Ascending aorta (tissue), 2 donors: ENCODE measurements around the gene KIF1A. TPM values are rescaled to one million over a fixed set of nuclear protein-coding genes. Genes with fewer than 3 reads are reported as not detected.
A peak's percentile ranks its signal among the peaks of the same experiment; 100 is the strongest.
"Not testable (repeated sequence)": the region's sequence is repeated elsewhere in the genome, so short reads cannot be mapped to it uniquely, and the experiment has no call there.

Source experiments
- DNase-seq, 2 donors: peaks; one replicate each; pipeline ENCODE4 v3.0.0-alpha.2; 2019; ENCODE audit warnings: low spot score in 2 of 2
- H3K27ac ChIP-seq, 2 donors: fragments of 200-600 bp; sonication (generic); one replicate each; pipeline ENCODE4 v1.5.1; 2016 to 2017; ENCODE audit warnings: mild to moderate bottlenecking in 1 of 2
- H3K27me3 ChIP-seq: fragments of 200-600 bp; sonication (generic); one replicate; pipeline ENCODE4 v1.5.1; 2017
- H3K36me3 ChIP-seq, 2 donors: fragments of 200-600 bp; sonication (generic); one replicate each; pipeline ENCODE4 v1.5.1; 2016
- H3K4me1 ChIP-seq, 2 donors: fragments of 200-600 bp; sonication (generic); one replicate each; pipeline ENCODE4 v1.5.1; 2016 to 2017; ENCODE audit warnings: mild to moderate bottlenecking in 1 of 2
- H3K4me3 ChIP-seq, 2 donors: fragments of 200-600 bp; sonication (generic); one replicate each; pipeline ENCODE4 v1.5.1; 2016 to 2017; ENCODE audit warnings: mild to moderate bottlenecking in 1 of 2
- H3K9me3 ChIP-seq, 2 donors: fragments of 200-600 bp; sonication (generic); one replicate each; pipeline ENCODE4 v1.5.1; 2016
- CTCF ChIP-seq, 3 experiments: fragments of 200-600 bp in 2 of 3; fragments of 450-650 bp in 1 of 3; sonication (generic) in 2 of 3; IDR thresholded peaks; one replicate each; pipeline ENCODE4 v1.5.1; 2016 to 2019; ENCODE audit warnings: antibody characterized with exemption in 3 of 3, mild to moderate bottlenecking in 1 of 3, moderate library complexity in 1 of 3
- intact Hi-C: fragments of 100-400 bp; cut with DNase I; formaldehyde crosslinking; loops from one replicate; pipeline ENCODE4 v1.15.1; 2023
- total RNA-seq: library from RNA; depleted of rRNA; stranded (reverse); fragments of >200 nt; gene quantifications from one replicate; pipeline ENCODE4 v1.1.0, GENCODE V29; 2016

Gene KIF1A
- total RNA-seq, 1 donor from 2014 or later = 0.11 TPM

GRCh38 chr2:240848900-240849680, 29.1 kb upstream of the KIF1A start:
- H3K4me3 ChIP-seq = no peak overlapping the region
- TF ChIP-seq CTCF (IDR thresholded peaks at IDR 0.05) = no peak
- DNase-seq = no peak
- H3K27me3 ChIP-seq = no peaks in the 10 kb centered on the region
- H3K27ac ChIP-seq = no peak overlapping the region
- no peaks in the 10 kb centered on the region for H3K36me3 ChIP-seq
- intact Hi-C loops = no loop called here
- H3K4me1 ChIP-seq = no peaks in the 10 kb centered on the region
- H3K9me3 ChIP-seq = no peaks in the 10 kb centered on the region

DNA sequence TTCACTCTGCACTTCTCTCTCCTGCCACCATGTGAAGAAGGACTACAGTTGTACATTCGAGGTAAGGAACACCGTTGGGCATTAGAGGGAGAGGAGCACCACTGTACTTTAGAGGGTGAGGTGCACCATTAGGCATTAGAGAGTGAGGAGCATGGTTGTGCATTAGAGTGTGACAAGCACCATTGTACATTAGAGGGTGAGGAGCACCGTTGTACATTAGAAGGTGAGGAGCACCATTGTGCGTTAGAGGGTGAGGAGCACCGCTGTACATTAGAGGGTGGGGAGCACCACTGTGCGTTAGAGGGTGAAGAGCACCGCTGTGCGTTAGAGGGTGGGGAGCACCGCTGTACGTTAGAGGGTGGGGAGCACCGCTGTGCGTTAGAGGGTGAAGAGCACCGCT, 27.8 kb upstream of the KIF1A start:
- Histone ChIP-seq H3K4me3 (no peak overlapping the region), H3K9me3 (no peaks in the 10 kb centered on the region), H3K36me3 (no peaks in the 10 kb centered on the region), H3K4me1 (no peaks in the 10 kb centered on the region), H3K27ac (no peak overlapping the region), H3K27me3 (no peaks in the 10 kb centered on the region)
- intact Hi-C loops = no loop called here
- no peak for DNase-seq
- TF ChIP-seq CTCF (IDR thresholded peaks at IDR 0.05) = no peak

- H3K27me3 ChIP-seq = no peaks in the 10 kb centered on the region
- DNase-seq = no peak
- intact Hi-C loops = no loop called here
- H3K9me3 ChIP-seq = no peaks in the 10 kb centered on the region
- no peaks in the 10 kb centered on the region for H3K36me3 ChIP-seq
- no peak for TF ChIP-seq CTCF (IDR thresholded peaks at IDR 0.05)
- H3K4me1 ChIP-seq = no peaks in the 10 kb centered on the region
- no peak overlapping the region for H3K27ac ChIP-seq
- H3K4me3 ChIP-seq = no peak overlapping the region
These were observed 27.0 kb upstream of the KIF1A start for GRCh38 chr2:240846873-240847595.

GRCh38 chr2:240846309-240846708, 26.3 kb upstream of the KIF1A start:
- intact Hi-C loops, H3K36me3 ChIP-seq: not testable (repeated sequence)

GRCh38 chr2:240840435-240841060, 20.5 kb upstream of the KIF1A start:
- H3K27me3 ChIP-seq = no peaks in the 10 kb centered on the region
- H3K27ac ChIP-seq = no peak overlapping the region
- peaks cover 0 to 3% of the 10 kb centered on the region in 2 donors for H3K4me1 ChIP-seq
- no peaks in the 10 kb centered on the region for H3K9me3 ChIP-seq
- H3K4me3 ChIP-seq = no peak overlapping the region
- peak in 2 of 3 experiments; percentile 16 to 44 for TF ChIP-seq CTCF (IDR thresholded peaks at IDR 0.05)
- intact Hi-C loops = no loop called here
- DNase-seq = no peak
- no peaks in the 10 kb centered on the region for H3K36me3 ChIP-seq

More at GRCh38 chr2:240846309-240846708, 26.3 kb upstream of the KIF1A start:
- not testable (repeated sequence) for H3K9me3 ChIP-seq, H3K27me3 ChIP-seq, H3K4me1 ChIP-seq, H3K27ac ChIP-seq, DNase-seq, H3K4me3 ChIP-seq
